Suprapubic skin (tissue), 4 donors: ENCODE results near the gene CDK5.

Experiments
- POLR2A ChIP-seq, 2 donors: fragments of 450-650 bp; IDR thresholded peaks; one replicate each; pipeline ENCODE4 v1.6.1; 2017; ENCODE audit warnings: antibody characterized with exemption in 2 of 2, mild to moderate bottlenecking in 2 of 2, moderate library complexity in 2 of 2
- POLR2AphosphoS5 ChIP-seq, 3 donors: sonication (generic); formaldehyde crosslinking; IDR thresholded peaks; one replicate each; pipeline ENCODE4 v1.6.1; 2017; ENCODE audit warnings: antibody characterized with exemption in 3 of 3
- TF ChIP-seq, protein P1 (sequence below), 2 donors: fragments of 200-600 bp in 1 of 2; fragments of 450-650 bp in 1 of 2; sonication (generic) in 1 of 2; IDR thresholded peaks; one replicate each; pipeline ENCODE4 v1.5.1; 2016 to 2019; ENCODE audit warnings: antibody characterized with exemption in 2 of 2, mild to moderate bottlenecking in 1 of 2, moderate library complexity in 1 of 2

GRCh38 chr7:151082141-151083070 is 24.7 kb upstream of the CDK5 start:
- TF ChIP-seq, protein P1, sequence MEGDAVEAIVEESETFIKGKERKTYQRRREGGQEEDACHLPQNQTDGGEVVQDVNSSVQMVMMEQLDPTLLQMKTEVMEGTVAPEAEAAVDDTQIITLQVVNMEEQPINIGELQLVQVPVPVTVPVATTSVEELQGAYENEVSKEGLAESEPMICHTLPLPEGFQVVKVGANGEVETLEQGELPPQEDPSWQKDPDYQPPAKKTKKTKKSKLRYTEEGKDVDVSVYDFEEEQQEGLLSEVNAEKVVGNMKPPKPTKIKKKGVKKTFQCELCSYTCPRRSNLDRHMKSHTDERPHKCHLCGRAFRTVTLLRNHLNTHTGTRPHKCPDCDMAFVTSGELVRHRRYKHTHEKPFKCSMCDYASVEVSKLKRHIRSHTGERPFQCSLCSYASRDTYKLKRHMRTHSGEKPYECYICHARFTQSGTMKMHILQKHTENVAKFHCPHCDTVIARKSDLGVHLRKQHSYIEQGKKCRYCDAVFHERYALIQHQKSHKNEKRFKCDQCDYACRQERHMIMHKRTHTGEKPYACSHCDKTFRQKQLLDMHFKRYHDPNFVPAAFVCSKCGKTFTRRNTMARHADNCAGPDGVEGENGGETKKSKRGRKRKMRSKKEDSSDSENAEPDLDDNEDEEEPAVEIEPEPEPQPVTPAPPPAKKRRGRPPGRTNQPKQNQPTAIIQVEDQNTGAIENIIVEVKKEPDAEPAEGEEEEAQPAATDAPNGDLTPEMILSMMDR (IDR thresholded peaks at IDR 0.05) = no peak
- TF ChIP-seq POLR2A (IDR thresholded peaks at IDR 0.05) = no peak
- no peak for TF ChIP-seq POLR2AphosphoS5 (IDR thresholded peaks at IDR 0.05)
